ENCODE results near the gene P4HB. TPM values are rescaled to one million over a fixed set of nuclear protein-coding genes. Genes with fewer than 3 reads are reported as not detected.

The P4HB gene
- polyA plus RNA-seq, 1 donor from 2014 or later: 82.8 TPM

GRCh38 chr17:81802048-81802758 is 58.1 kb downstream of the P4HB start:
- H2AFZ ChIP-seq (ENCODE audit: low read depth, low read length): no peak overlapping the region
- no peak overlapping the region for H3K4me3 ChIP-seq (ENCODE audit: low read length)
- H3K27me3 ChIP-seq (ENCODE audit: insufficient read depth, low read depth, low read length): peaks cover 63% of the 10 kb centered on the region
- H3K27ac ChIP-seq (ENCODE audit: low read length): no peak overlapping the region
- no peaks in the 10 kb centered on the region for H3K79me2 ChIP-seq (replicated peaks; ENCODE audit: insufficient read depth, low read length)
- TF ChIP-seq RAD21 (conservative IDR thresholded peaks at IDR 0.05) (no peak), POLR2AphosphoS5 (IDR thresholded peaks at IDR 0.05) (no peak), SMC3 (conservative IDR thresholded peaks at IDR 0.05; ENCODE audit: poor library complexity) (no peak), MXI1 (conservative IDR thresholded peaks at IDR 0.05; ENCODE audit: poor library complexity, severe bottlenecking) (no peak), EP300 (conservative IDR thresholded peaks at IDR 0.05; ENCODE audit: poor library complexity, severe bottlenecking) (no peak)
- TF ChIP-seq, protein P1, sequence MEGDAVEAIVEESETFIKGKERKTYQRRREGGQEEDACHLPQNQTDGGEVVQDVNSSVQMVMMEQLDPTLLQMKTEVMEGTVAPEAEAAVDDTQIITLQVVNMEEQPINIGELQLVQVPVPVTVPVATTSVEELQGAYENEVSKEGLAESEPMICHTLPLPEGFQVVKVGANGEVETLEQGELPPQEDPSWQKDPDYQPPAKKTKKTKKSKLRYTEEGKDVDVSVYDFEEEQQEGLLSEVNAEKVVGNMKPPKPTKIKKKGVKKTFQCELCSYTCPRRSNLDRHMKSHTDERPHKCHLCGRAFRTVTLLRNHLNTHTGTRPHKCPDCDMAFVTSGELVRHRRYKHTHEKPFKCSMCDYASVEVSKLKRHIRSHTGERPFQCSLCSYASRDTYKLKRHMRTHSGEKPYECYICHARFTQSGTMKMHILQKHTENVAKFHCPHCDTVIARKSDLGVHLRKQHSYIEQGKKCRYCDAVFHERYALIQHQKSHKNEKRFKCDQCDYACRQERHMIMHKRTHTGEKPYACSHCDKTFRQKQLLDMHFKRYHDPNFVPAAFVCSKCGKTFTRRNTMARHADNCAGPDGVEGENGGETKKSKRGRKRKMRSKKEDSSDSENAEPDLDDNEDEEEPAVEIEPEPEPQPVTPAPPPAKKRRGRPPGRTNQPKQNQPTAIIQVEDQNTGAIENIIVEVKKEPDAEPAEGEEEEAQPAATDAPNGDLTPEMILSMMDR (IDR thresholded peaks at IDR 0.05; ENCODE audit: poor library complexity, severe bottlenecking): no peak
- no peaks in the 10 kb centered on the region for H3K9me2 ChIP-seq (ENCODE audit: insufficient read depth, low read length)
- H3K9ac ChIP-seq (ENCODE audit: low read length): no peak overlapping the region
- H3K36me3 ChIP-seq (ENCODE audit: insufficient read depth, low read length): no peaks in the 10 kb centered on the region
- peaks cover 6% of the 10 kb centered on the region for H3K9me3 ChIP-seq (ENCODE audit: low read length)
- no peaks in the 10 kb centered on the region for H3F3A ChIP-seq (ENCODE audit: insufficient read depth, low read length, poor library complexity, severe bottlenecking)
- no peaks in the 10 kb centered on the region for H4K20me1 ChIP-seq (ENCODE audit: insufficient read depth)
- no peak overlapping the region for H3K4me2 ChIP-seq (ENCODE audit: low read length)

DNA sequence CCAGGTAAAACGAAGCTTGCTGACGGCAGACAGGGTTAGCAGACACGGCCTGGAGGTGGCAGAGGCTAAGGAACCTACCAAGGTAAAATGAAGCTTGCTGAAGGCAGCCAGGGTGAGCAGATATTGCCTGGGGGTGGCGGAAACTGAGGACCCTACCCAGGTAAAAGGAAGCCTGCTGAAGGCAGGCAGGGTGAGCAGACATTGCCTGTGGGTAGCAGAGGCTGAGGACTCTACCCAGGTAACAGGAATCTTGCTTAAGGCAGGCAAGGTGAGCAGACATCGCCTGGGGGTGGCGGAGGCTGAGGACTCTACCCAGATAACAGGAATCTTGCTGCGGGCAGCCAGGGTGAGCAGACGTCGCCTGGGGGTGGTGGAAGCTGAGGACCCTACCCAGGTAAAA is 59.0 kb downstream of the P4HB start:
- Histone ChIP-seq H3K4me2 (ENCODE audit: low read length) (no peak overlapping the region), H3K27ac (ENCODE audit: low read length) (no peak overlapping the region), H3K4me3 (ENCODE audit: low read length) (no peak overlapping the region), H3K9ac (ENCODE audit: low read length) (no peak overlapping the region), H3K9me3 (ENCODE audit: low read length) (peaks cover 6% of the 10 kb centered on the region), H3K79me2 (replicated peaks; ENCODE audit: insufficient read depth, low read length) (no peaks in the 10 kb centered on the region), H2AFZ (ENCODE audit: low read depth, low read length) (no peak overlapping the region), H3F3A (ENCODE audit: insufficient read depth, low read length, poor library complexity, severe bottlenecking) (no peaks in the 10 kb centered on the region), H4K20me1 (ENCODE audit: insufficient read depth) (no peaks in the 10 kb centered on the region), H3K9me2 (ENCODE audit: insufficient read depth, low read length) (no peaks in the 10 kb centered on the region), H3K36me3 (ENCODE audit: insufficient read depth, low read length) (no peaks in the 10 kb centered on the region), H3K27me3 (ENCODE audit: insufficient read depth, low read depth, low read length) (peaks cover 54% of the 10 kb centered on the region)
- TF ChIP-seq EP300 (conservative IDR thresholded peaks at IDR 0.05; ENCODE audit: poor library complexity, severe bottlenecking) (no peak), EZH2 (IDR thresholded peaks at IDR 0.05; ENCODE audit: borderline replicate concordance, insufficient read depth, low read length, poor library complexity, severe bottlenecking) (no peak), SMC3 (conservative IDR thresholded peaks at IDR 0.05; ENCODE audit: poor library complexity) (no peak), POLR2AphosphoS5 (IDR thresholded peaks at IDR 0.05) (no peak), MXI1 (conservative IDR thresholded peaks at IDR 0.05; ENCODE audit: poor library complexity, severe bottlenecking) (no peak), RAD21 (conservative IDR thresholded peaks at IDR 0.05) (no peak), REST (IDR thresholded peaks at IDR 0.05; ENCODE audit: borderline replicate concordance) (no peak)
- TF ChIP-seq, protein P1 (IDR thresholded peaks at IDR 0.05; ENCODE audit: poor library complexity, severe bottlenecking): no peak
